ENCODE data around the gene EPO.

Gene EPO

DNA sequence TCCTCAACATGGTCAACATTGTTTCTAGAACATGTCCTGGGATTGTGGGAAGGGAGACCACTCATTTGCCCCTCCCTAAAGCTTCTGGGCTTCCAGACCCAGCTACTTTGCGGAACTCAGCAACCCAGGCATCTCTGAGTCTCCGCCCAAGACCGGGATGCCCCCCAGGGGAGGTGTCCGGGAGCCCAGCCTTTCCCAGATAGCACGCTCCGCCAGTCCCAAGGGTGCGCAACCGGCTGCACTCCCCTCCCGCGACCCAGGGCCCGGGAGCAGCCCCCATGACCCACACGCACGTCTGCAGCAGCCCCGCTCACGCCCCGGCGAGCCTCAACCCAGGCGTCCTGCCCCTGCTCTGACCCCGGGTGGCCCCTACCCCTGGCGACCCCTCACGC, at the start of gene EPO:
TSS of gene EPO (plus strand) at position 190 of the 392 bp plus-strand sequence. CDS start 513 bp downstream, outside the sequence.
- no peak for DNase-seq

DNA sequence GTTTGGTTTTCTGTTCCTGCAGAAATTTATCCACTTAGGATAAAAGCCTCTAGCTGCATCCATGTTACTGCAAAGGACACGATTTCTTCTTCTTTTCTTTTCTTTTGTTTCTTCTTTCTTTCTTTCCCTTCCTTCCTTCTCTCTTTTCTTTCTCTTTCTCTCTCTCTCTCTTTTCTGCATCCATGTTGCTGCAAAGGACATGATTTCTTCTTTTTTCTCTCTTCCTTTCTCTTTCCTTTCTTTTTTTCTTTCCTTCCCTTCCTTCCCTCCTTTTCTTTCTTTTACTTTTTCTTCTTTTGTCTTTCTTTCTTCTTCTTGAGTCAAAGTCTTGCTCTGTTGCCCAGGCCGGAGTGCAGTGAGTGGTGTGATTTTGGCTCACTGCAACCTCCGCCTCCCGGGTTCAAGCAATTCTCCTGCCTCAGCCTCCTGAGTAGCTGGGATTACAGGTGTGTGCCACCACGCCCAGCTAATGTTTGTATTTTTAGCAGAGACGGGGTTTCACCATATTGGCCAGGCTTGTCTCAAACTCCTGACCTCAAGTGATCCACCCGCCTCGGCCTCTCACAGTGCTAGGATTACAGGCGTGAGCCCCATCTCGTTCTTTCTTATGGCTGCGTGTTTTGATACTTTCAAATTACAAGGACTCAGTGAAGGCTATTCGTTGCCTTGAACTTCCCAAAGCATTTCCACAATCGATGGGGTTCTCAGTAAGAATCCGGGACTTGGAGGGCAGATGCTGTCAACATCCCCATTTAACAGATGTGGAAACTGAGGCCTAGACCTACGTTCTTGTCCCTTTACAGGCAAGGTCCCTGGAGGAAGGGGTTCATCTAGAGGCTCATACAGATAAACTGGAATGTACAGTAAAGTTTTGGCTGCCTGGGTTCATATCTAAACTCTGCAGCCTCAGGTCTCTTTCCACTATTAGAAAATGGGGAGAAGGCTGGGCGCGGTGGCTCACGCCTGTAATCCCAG, 48.6 kb upstream of the EPO start:
- DNase-seq, result no peak

DNA sequence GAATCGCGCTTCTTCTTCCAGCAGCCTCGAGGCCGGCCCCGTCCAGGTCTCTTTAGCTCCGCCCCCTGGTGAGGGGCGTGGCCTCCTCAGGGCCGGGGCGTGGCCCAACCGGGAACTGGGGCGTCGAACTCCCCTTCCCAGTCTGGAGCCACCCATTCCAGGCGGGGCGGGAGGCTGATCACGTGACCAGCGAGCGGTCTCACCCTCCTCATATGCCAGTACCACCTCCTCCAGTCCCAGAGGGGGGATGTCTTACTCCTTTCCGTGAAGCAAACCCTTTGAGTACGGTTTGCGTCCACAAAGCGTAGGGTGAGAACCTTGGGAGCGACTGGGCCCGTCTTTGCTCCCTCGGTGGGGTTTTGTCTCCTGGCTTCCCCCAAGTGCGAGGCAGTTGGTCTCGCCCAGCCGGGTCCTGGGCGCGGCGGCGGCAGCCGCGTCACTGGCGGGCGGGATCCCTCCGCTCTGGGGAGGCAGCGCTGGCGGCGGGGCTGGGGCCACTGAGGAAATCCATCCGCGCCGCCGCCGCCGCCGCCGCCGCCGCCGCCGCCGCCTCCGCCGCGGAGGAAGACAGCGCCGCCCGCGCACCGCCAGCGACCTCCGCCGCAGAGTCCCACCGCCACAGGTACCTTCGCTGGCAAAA, 46.8 kb upstream of the EPO start, which contains the start of gene GNB2:
TSS of gene GNB2 (plus strand) at position 439 of the 640 bp plus-strand sequence. CDS start 2,526 bp downstream, outside the sequence.
- peak; percentile 95 for DNase-seq

DNA sequence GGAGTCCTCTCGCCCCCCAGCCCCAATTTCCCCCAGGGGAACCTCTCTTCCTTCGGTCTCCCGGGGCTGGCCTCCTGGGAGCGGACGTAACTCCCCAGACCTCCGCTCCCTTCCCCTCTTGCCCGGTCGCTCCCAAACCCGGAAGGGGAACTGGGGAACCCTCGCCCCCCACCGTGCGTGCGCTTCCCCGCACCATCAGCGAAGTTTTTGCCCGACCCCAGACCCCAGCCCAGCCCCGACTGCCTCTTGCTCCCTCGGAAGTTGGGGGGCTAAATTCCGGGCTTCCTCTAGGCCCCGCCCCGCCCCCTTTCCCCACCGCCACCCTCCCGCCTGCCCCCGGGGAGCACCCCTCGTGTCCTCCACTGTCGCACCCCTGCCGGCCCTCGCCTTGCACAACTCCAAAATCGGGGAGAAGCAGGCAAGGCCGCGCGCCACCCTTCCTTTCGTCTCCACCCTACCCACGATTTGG, 46.3 kb upstream of the EPO start:
- peak; percentile 29 for DNase-seq

DNA sequence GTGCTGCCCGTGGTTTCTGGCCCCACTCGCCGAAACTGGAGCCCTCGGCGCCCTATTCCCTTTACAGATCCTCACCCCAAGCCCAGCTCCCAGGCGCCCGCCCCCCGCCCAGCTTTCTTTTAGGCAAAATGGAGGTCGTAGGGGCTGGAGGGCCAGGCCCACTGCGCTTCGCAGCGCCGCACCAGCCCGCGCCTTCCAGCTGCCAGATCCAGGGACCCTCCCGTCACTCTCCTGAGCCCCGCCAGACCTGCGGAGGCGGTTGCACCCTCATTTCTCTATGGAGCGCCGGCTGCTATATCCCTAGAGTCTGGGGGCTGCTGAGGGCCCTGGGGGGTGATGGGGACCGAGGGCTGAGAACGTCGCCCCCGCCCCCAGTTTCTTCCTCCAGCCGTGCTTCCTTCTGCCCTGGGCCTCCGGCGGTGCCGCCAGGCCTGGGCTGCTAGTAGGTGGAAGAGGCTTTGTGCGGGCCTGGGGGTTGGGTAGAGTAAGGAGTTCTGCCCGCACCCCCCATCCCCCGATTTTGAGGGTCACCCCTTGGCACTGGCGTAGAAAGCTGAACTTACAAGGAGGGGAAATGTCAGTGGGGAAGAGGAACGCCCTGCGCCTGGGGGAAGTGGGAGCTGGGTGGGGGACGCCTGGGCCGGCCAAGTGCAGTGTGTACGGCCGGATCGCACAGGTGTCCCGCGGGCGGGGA, 45.7 kb upstream of the EPO start:
- peak; percentile 15 for DNase-seq

DNA sequence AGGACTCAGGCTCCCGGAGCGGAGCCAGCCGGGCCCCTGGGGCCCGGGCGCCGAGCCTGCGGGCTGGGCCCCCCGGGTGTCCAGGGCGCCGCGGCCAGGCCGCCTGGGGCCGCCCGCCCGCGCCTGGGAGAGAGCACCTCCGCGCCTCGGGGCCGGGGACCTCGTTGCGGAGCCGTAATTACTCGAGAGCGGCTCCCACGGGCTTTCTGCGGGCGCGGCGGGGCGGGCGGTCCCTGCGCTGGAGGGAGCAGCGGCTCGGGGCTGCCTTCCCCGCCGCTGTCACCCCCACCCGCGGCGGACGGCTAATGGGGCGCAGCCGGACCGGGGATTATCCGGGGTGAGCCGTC, 45.2 kb upstream of the EPO start:
- DNase-seq, result peak; percentile 19

DNA sequence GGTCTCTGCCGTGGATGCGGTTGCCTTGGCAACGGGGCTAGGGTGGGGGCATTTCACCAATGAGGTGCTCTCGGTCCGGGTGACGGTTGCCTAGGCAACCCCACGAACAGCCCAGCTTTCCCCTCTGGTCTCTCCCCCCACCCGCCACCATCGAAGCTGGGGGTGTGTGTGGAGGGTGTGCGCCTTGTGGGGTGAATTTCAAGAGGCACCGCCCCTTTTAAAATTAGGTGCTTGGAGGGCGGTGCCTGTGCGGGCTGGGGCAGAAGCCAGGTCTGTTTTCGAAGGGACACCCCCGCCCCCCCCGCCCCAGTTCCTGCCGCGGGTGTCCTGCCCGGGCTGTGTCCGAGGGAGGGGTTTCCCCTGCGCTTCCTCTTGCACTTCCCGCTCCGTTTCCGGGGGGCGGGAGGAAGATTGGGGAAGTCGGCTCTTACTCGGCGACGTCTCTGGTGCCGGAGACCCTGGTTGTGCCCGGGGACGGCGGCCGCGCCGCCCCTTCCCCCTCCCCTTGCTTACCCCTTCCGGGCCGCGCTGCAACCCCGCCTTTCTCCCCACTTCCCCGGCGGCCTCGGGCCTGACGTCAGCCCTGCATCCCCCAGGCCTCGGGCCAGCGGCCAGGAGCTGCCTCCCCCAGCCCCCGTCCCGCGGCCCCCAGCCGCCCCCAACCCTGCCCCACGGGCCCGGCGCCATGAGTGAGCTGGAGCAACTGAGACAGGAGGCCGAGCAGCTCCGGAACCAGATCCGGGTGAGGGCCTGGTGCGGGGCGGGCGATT, 44.5 kb upstream of the EPO start:
- DNase-seq, result peak; percentile 87

DNA sequence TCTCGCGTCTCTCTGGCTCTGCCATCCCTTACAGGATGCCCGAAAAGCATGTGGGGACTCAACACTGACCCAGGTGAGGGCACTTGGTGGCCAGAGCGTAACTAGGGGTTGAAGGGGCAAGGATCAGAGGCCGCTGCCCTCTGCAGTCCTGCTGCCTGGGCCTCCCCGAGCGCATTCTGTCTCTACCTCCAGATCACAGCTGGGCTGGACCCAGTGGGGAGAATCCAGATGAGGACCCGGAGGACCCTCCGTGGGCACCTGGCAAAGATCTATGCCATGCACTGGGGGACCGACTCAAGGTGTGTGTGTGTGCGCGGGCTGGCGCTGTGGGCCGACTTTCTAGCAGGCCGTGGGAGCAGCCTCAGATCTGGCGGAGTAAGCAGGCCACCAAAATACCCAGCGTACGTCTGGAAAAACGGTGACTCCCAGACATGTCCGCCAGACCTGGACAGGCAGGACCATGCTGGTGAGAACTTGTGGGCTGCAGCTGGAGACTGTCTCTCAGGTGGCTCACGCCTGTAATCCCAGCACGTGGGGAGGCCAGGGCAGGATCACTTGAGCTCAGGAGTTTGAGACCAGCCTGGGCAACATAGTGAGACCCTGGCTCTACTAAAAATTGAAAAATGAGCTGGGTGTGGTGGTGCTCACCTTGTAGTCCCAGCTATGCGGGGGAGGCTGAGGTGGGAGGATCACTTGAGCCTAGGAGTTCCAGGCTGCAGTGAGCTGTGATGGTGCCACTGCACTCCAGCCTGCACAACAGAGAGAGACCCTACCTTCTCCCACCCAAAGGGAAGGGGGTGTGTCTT, 43.6 kb upstream of the EPO start:
- no peak for DNase-seq

DNA sequence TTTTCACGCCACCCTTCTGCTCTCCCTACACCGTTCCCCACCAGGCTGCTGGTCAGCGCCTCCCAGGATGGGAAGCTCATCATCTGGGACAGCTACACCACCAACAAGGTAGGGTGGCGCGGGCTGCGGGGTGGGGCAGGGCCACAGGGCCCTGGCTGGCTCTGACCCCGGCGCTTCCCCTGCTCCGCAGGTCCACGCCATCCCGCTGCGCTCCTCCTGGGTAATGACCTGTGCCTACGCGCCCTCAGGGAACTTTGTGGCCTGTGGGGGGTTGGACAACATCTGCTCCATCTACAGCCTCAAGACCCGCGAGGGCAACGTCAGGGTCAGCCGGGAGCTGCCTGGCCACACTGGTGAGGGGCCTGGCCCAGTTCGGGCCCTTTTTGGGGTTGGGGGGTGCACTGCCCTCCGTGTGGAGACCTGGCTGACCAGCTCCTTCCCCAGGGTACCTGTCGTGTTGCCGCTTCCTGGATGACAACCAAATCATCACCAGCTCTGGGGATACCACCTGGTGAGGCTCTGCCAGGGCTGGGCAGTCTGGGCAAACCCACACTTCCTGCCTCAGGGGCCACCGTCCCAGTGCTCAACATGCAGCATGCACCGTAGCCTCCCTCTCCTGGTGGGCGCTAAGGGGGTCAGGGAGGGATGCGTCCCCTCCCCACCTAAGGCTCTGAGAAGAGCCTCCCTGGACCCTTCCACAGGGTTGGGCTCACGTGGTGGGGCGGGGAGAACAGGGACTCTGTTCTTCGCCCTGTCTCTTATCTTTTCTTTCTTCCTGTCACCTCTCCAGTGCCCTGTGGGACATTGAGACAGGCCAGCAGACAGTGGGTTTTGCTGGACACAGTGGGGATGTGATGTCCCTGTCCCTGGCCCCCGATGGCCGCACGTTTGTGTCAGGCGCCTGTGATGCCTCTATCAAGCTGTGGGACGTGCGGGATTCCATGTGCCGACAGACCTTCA, 42.7 kb upstream of the EPO start:
- no peak for DNase-seq

DNA sequence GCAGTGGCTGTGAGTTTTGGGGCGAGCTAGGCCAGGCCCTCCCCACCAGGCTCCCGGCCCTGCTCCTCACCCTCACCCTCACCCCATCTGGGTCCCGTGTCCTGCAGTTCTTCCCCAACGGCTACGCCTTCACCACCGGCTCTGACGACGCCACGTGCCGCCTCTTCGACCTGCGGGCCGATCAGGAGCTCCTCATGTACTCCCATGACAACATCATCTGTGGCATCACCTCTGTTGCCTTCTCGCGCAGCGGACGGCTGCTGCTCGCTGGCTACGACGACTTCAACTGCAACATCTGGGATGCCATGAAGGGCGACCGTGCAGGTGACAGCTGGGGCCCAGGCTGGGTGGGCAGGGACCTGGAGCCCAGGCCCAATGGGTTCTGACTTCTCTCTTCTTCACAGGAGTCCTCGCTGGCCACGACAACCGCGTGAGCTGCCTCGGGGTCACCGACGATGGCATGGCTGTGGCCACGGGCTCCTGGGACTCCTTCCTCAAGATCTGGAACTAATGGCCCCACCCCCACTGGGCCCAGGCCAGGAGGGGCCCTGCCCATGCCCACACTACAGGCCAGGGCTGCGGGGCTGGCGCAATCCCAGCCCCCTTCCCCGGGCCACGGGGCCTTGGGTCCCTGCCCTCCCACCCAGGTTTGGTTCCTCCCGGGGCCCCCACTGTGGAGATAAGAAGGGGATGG, 41.8 kb upstream of the EPO start:
- no peak for DNase-seq

DNA sequence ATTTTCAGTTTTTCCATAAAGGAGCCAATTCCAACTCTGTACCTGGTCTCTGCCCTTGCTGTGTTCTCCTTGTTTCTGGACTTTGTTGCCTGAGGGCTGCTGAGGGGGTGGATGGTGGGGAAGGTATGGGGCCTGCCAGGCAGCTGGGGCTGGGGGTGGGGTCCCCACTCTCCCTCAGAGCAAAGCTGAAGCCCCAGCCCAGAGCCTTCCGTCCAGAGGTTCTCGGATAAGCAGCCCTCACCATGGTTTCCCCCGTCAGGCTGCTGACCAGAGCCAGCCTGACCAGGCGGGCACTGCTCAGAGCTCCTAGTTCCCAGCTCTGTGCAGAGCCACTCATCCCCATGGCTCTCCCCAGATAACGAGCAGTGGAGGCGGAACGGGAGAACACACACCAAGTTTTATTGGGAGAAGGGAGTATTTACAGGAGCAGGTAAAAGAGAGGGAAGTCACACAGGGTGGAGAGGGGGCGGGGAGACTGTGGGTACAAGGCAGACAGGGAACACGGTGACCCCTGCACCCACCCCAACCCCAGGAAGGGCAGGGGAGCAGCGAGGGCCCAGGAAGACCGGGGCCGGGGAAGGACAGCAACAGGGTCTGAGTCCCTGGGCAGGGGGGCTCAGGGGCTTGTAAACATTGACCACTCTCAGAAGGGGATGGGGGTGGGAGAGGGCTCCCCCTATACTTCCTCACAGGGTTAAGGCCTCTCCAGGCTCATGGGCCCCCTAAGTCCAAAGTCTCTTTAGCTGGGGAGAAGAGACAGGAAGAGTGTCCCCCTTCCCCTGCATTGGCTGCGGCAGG, 40.9 kb upstream of the EPO start:
- DNase-seq, result no peak

DNA sequence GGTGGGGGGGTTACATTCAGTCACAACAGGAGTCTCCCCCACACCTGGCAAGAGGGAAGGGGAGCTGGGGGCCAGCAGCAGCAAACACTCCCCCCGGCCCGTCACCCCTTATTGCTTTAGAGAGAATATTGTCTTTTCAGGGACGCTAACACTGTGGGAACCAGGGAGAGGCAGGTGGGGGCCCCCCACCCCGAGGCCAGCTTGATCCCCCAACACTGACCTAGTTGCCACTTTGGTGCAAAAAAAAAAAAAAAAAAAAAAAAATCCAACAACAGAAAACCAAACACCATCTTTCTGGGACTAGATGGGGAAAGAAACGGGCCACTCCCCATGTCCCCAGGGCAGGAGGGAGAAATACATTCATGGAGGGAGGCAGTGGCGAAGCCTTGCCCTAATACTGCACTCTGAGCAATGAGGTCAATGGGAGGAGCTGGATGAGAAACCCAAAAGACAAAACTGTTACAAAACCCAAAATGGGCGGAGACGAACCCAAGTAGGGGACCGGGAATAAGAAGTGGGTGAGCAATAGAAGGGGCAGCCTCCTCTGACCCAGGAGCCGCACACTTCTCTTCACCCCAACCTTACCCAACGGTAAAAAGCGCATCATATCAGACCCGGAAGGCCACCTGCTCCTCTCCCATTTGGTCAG, 40.2 kb upstream of the EPO start:
- DNase-seq, result no peak

DNA sequence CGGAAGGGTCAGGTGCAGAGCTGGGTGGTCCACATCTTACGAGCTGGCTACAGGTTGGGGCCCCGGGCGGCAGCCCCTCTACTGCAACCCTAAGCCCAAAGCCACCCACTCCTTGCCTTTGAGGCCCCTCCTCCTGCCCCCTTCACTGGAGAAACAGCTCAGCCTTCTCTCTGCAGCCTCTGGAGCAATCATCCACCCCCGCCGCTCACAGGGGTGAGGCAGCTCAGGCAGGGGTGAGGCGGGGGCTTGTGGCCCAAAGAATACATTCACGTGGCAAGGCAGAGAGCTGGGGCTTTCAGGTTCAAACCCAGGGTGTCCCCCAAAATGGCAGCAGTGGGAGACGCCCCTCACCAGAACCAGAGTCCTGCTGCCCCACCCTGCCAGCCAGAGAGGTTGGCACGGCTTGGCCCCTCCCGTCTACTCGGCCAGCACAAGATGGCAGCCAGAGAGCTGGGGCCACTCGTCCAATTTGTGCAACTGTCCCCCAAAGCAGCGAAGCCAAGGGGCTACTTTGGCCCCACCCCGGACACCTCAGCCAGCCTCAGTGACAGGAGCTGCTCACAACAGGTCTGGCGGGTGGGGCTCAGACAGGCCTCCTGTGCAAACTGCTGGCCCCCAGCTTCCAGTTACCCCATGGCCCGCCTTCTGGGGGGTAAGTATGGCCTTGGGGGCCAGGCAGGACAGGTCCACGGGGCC, 39.5 kb upstream of the EPO start:
- no peak for DNase-seq

DNA sequence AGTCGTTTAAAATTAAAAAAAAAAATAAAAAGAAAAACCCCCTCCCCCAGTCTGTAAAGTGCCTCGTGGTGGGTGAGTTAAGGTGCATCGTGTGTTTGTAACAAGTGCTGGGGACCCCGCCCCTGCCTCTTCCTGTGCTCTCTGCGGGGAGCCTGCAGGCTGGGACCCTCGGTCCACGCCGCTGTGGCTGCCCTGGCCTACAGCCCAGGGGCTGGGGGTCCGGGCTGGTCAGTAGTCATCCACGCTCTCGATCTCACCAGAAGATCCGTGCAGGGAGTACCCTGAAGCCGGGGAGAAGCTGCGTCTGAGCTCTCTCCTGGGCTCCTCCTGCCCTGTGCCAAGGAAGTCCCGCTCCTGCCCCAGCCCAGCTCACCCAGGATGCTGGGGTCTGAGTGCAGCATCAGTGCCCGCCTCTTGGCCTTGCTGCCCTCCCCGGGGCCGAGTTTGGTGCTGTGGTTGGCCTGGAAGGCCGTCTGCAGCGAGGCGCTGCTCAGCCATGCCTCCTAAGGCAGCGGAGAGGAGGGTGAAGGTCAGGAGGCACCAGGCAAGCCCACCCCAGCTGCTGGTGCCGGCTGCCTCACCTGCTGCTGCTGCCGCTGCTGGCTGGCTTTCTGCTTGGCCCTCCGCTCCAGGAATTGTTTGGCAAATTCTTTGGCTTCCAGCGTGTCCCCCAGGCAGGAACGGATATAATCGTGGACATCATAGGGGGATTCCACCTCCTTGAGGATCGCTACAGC, 38.6 kb upstream of the EPO start:
- DNase-seq, result no peak

DNA sequence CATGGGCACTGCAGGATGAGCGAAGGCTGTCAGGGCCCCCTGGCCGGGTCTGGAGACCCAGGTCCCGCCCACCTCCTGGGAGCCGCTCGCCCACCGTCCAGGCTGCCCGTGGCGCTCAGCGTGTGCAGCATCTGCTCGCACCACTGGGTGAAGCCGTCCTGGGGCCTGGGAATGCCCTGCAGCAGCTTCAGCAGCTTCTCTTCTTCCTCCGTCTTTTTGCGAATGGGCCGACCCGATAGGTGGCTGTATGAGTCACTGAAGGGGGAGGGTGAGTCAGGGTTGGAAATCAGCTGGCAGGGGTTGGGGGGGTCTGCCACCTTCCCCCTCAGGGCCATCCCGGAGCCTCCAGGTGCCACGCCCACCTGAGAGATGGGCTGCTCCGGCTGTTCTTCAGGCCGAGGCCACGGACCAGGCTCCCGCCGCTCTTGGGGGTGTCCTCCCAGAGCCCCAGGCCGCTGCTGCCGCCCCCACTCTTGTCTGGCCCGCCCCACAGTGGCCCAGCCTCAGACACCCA, 38.0 kb upstream of the EPO start:
- no peak for DNase-seq

DNA sequence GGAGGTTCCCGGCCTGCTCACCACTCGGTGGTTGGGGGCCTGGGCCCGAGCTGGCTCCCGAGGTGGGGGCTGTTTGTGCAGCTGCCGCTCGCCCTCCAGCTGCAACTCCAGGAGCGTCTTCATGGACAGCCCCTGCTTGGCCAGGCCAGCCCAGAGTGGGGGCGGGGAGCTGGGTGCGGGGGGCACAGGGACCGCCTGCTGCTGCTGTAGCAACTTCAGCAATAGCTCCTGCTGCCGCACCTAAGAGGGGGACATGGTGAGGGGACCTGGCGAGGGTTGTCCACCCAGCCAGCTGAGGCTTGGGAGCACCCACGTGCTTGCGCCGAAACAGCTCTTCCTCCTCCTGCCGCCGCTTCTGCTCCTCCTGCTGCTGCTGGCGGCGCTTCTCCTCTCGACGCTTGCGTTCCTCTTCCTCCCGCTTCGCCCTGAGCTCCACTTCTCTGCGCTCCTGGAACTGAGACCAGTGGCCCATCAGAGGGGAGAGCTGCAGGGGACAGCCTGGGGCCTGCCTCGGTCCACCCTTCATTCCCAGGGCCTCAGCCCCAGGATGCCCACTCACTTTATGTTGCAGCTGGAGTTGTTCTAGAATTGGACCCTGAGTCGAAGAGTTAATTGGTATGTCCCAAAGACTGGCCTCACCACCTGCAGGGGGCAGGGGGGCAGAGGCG, 37.1 kb upstream of the EPO start:
- DNase-seq, result no peak
